ENCODE results near the gene ARAF. TPM values are rescaled to one million over a fixed set of nuclear protein-coding genes. Genes with fewer than 3 reads are reported as not detected.

The ARAF gene
- total and polyA plus RNA-seq, 2 of the 13 experiments (the other 11 are each of a cell fraction or from before 2014, with no cell fraction given) = 18.0 to 33.1 TPM

DNA sequence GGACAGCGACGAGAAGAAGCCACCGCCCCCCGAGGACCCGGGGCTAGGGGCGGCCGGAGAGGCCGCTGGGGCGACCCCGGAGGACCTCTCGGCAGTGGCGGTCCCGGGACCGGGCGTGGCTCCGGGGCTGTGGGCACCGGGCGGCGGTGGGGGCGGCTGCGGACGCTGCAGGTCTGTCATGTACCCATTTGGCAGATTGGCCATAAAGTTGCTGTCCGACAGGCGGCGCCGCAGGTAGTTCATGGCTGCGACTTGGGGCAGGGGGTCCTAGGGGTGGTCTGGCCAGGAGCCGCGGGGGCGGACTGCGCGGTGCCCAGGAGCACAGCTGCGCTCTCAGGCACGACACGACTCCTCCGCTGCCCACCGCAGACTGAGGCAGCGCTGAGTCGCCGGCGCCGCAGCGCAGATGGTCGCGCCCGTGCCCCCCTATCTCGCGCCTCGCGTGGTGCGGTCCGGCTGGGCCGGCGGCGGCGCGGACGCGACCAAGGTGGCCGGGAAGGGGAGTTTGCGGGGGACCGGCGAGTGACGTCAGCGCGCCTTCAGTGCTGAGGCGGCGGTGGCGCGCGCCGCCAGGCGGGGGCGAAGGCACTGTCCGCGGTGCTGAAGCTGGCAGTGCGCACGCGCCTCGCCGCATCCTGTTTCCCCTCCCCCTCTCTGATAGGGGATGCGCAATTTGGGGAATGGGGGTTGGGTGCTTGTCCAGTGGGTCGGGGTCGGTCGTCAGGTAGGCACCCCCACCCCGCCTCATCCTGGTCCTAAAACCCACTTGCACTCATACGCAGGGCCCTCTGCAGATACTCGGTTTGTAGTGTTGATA is 58.7 kb downstream of the ARAF start, which contains the start of gene SYN1 (continued):
- TF ChIP-seq, protein P1, sequence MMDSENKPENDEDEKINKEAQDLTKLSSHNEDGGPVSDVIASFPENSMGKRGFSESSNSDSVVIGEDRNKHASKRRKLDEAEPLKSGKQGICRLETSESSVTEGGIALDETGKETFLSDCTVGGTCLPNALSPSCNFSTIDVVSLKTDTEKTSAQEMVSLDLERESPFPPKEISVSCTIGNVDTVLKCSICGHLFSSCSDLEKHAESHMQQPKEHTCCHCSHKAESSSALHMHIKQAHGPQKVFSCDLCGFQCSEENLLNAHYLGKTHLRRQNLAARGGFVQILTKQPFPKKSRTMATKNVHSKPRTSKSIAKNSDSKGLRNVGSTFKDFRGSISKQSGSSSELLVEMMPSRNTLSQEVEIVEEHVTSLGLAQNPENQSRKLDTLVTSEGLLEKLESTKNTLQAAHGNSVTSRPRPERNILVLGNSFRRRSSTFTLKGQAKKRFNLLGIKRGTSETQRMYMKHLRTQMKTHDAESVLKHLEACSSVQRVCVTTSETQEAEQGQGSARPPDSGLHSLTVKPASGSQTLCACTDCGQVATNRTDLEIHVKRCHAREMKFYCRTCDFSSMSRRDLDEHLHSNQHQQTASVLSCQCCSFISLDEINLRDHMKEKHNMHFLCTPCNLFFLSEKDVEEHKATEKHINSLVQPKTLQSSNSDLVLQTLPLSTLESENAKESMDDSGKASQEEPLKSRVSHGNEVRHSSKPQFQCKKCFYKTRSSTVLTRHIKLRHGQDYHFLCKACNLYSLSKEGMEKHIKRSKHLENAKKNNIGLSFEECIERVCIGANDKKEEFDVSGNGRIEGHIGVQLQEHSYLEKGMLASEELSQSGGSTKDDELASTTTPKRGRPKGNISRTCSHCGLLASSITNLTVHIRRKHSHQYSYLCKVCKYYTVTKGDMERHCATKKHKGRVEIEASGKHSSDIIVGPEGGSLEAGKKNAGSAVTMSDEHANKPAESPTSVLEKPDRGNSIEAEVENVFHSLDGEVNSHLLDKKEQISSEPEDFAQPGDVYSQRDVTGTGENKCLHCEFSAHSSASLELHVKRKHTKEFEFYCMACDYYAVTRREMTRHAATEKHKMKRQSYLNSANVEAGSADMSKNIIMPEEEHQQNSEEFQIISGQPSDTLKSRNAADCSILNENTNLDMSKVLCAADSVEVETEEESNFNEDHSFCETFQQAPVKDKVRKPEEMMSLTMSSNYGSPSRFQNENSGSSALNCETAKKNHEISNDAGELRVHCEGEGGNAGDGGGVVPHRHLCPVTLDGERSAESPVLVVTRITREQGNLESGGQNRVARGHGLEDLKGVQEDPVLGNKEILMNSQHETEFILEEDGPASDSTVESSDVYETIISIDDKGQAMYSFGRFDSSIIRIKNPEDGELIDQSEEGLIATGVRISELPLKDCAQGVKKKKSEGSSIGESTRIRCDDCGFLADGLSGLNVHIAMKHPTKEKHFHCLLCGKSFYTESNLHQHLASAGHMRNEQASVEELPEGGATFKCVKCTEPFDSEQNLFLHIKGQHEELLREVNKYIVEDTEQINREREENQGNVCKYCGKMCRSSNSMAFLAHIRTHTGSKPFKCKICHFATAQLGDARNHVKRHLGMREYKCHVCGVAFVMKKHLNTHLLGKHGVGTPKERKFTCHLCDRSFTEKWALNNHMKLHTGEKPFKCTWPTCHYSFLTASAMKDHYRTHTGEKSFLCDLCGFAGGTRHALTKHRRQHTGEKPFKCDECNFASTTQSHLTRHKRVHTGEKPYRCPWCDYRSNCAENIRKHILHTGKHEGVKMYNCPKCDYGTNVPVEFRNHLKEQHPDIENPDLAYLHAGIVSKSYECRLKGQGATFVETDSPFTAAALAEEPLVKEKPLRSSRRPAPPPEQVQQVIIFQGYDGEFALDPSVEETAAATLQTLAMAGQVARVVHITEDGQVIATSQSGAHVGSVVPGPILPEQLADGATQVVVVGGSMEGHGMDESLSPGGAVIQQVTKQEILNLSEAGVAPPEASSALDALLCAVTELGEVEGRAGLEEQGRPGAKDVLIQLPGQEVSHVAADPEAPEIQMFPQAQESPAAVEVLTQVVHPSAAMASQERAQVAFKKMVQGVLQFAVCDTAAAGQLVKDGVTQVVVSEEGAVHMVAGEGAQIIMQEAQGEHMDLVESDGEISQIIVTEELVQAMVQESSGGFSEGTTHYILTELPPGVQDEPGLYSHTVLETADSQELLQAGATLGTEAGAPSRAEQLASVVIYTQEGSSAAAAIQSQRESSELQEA (CRISPR knock-in tag; IDR thresholded peaks at IDR 0.05; ENCODE audit: not compliant biosample characterization) = peak; percentile 45
- TF ChIP-seq ZSCAN31 (CRISPR knock-in tag; IDR thresholded peaks at IDR 0.05; ENCODE audit: low read depth) = no peak
- TF ChIP-seq, protein P2, sequence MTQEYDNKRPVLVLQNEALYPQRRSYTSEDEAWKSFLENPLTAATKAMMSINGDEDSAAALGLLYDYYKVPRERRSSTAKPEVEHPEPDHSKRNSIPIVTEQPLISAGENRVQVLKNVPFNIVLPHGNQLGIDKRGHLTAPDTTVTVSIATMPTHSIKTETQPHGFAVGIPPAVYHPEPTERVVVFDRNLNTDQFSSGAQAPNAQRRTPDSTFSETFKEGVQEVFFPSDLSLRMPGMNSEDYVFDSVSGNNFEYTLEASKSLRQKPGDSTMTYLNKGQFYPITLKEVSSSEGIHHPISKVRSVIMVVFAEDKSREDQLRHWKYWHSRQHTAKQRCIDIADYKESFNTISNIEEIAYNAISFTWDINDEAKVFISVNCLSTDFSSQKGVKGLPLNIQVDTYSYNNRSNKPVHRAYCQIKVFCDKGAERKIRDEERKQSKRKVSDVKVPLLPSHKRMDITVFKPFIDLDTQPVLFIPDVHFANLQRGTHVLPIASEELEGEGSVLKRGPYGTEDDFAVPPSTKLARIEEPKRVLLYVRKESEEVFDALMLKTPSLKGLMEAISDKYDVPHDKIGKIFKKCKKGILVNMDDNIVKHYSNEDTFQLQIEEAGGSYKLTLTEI (CRISPR knock-in tag; conservative IDR thresholded peaks at IDR 0.05) = no peak
- TF ChIP-seq, protein P3, sequence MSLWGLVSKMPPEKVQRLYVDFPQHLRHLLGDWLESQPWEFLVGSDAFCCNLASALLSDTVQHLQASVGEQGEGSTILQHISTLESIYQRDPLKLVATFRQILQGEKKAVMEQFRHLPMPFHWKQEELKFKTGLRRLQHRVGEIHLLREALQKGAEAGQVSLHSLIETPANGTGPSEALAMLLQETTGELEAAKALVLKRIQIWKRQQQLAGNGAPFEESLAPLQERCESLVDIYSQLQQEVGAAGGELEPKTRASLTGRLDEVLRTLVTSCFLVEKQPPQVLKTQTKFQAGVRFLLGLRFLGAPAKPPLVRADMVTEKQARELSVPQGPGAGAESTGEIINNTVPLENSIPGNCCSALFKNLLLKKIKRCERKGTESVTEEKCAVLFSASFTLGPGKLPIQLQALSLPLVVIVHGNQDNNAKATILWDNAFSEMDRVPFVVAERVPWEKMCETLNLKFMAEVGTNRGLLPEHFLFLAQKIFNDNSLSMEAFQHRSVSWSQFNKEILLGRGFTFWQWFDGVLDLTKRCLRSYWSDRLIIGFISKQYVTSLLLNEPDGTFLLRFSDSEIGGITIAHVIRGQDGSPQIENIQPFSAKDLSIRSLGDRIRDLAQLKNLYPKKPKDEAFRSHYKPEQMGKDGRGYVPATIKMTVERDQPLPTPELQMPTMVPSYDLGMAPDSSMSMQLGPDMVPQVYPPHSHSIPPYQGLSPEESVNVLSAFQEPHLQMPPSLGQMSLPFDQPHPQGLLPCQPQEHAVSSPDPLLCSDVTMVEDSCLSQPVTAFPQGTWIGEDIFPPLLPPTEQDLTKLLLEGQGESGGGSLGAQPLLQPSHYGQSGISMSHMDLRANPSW (CRISPR knock-in tag; IDR thresholded peaks at IDR 0.05; ENCODE audit: borderline replicate concordance) = no peak
- TF ChIP-seq KDM3A (CRISPR knock-in tag; IDR thresholded peaks at IDR 0.05; ENCODE audit: low read depth) = no peak
- no peak for TF ChIP-seq SMC3 (IDR thresholded peaks at IDR 0.05; ENCODE audit: low read length)
- no peak for TF ChIP-seq ZBTB8A (CRISPR knock-in tag; IDR thresholded peaks at IDR 0.05; ENCODE audit: borderline replicate concordance, low read depth)
- TF ChIP-seq, protein P4, sequence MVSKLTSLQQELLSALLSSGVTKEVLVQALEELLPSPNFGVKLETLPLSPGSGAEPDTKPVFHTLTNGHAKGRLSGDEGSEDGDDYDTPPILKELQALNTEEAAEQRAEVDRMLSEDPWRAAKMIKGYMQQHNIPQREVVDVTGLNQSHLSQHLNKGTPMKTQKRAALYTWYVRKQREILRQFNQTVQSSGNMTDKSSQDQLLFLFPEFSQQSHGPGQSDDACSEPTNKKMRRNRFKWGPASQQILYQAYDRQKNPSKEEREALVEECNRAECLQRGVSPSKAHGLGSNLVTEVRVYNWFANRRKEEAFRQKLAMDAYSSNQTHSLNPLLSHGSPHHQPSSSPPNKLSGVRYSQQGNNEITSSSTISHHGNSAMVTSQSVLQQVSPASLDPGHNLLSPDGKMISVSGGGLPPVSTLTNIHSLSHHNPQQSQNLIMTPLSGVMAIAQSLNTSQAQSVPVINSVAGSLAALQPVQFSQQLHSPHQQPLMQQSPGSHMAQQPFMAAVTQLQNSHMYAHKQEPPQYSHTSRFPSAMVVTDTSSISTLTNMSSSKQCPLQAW (CRISPR knock-in tag; IDR thresholded peaks at IDR 0.05) = no peak
- no peak for TF ChIP-seq CENPX (CRISPR knock-in tag; IDR thresholded peaks at IDR 0.05)
- TF ChIP-seq, protein P5, sequence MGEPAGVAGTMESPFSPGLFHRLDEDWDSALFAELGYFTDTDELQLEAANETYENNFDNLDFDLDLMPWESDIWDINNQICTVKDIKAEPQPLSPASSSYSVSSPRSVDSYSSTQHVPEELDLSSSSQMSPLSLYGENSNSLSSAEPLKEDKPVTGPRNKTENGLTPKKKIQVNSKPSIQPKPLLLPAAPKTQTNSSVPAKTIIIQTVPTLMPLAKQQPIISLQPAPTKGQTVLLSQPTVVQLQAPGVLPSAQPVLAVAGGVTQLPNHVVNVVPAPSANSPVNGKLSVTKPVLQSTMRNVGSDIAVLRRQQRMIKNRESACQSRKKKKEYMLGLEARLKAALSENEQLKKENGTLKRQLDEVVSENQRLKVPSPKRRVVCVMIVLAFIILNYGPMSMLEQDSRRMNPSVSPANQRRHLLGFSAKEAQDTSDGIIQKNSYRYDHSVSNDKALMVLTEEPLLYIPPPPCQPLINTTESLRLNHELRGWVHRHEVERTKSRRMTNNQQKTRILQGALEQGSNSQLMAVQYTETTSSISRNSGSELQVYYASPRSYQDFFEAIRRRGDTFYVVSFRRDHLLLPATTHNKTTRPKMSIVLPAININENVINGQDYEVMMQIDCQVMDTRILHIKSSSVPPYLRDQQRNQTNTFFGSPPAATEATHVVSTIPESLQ (CRISPR knock-in tag; conservative IDR thresholded peaks at IDR 0.05) = no peak
